G401 (cell line): Measurements from ENCODE around the gene NLRC5. TPM values are rescaled to one million over a fixed set of nuclear protein-coding genes. Genes with fewer than 3 reads are reported as not detected.

ENCODE experiments used
- DNase-seq: peaks from one replicate; pipeline ENCODE4 v3.0.0-alpha.2; 2015; ENCODE audit warnings: low spot score
- in situ Hi-C: cut with HindIII; loops from 2 replicates; pipeline ENCODE4 v1.10.0; 2016; ENCODE audit warnings: low sequenced_read_pairs, mixed read lengths
- total RNA-seq: library from RNA; depleted of rRNA; stranded (reverse); fragments of >200 nt; shearing (Covaris generic); gene quantifications from 2 replicates; pipeline ENCODE4 v1.2.3, GENCODE V29; 2014; rRNA removed

Gene NLRC5
- total RNA-seq, 1 experiment from 2014 or later, result 0.07 TPM

- in situ Hi-C loops, result no loop called here
- no peak for DNase-seq
Measured at GRCh38 chr16:57127037-57127763, 137.8 kb downstream of the NLRC5 start.

GRCh38 chr16:57127836-57128235 lies 138.5 kb downstream of the NLRC5 start:
- in situ Hi-C loops, result no loop called here
- DNase-seq, result no peak

DNA sequence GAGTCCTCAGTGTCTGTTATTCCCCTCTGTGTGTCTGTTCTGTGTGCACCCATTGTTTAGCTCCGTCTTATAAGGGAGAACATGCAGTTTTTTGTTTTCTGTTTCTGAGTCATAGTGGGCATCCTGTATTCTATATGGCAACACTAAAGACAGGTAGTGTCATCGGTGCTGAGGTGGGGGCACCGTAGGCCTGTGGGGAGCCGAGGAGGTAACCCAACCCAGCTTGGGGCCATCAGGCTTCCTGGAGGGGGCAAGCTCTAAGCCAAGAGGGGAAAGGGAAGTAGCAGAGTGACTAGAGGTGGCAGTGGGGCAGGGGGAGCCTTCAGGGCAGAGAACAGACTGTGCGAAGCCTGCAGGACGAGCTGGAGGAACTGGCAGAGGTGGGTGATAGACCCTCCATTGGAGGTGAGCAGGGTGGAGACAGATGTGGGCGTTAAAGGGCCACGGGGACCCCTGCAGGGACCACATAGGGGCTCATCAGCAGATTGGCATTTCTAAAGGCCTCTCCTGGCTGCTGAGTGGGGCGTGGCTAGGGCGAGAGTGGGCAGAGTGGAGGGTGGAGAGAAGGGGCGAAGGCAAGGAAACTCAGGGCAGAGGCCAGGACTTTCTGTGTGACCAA lies 139.5 kb downstream of the NLRC5 start:
- in situ Hi-C loops, result no loop called here
- DNase-seq, result no peak

- no peak for DNase-seq
- in situ Hi-C loops, result no loop called here
Measured at GRCh38 chr16:57130950-57131321, 141.6 kb downstream of the NLRC5 start.

DNA sequence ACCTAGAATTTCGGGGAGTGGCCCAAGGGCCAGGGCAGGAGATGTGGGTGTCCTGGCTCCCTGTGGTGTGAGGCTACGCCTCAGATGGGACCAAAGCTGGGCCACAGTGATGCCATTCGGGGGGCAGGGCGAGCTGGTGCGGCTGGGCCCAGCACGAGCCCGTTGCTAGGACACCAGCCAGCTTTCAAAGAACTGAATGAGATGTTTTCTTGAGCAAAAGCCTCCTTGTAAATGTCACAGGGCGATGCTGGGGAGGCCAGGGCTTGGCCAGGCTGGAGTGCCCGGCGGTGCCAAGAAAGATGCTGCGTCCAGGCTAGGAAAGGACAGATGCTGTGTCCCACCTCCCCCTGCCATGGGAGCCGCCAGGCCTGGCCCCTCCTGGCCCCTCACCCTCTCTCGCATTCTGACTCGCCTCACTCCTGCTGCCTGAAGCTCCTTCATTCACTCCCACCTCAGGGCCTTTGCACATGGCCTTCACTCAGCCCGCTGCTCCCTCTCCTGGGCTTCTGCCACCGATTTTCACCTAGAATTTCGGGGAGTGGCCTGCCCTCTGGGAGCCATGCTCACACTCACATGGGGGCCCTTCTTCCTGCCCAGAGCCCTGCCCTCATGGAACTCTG lies 142.1 kb downstream of the NLRC5 start:
- in situ Hi-C loops, result no loop called here
- peak; percentile 23 for DNase-seq

GRCh38 chr16:57132470-57132869 lies 143.1 kb downstream of the NLRC5 start:
- in situ Hi-C loops, result no loop called here

DNA sequence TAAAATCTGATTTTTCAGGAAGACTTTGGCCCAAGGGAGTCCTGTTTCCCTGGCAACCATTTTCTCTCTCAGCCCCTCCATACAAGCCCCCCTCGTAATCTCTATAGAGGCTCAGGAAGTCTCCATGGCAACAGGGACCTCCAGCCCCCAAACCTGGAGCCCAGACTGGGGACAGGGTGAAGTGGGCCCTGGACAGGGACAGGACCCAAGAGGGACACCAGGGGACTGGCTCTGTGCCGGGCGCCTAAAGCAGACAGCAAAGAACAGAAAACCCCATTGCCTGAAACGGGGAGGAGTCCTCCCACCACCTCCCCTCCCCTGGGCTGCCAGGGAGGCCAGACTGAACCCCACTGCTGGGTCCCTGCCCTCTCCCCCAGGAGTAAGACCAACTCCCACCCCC lies 143.7 kb downstream of the NLRC5 start:
- in situ Hi-C loops, result no loop called here
- DNase-seq, result no peak

More at GRCh38 chr16:57132470-57132869, 143.1 kb downstream of the NLRC5 start:
- no peak for DNase-seq

Other genes with a start within 250 kb of the NLRC5 start
- gene SLC12A3, start 124.3 kb upstream of the NLRC5 start, total RNA-seq, result 0.25 TPM in 1 of 2 replicates, not detected in the other
- 49.0 and 75.8 TPM in 2 replicates for gene HERPUD1, start 57.4 kb upstream of the NLRC5 start, total RNA-seq
- gene CETP, start 27.6 kb upstream of the NLRC5 start, total RNA-seq, result not detected in 2 replicates
- gene CPNE2, start 103.0 kb downstream of the NLRC5 start, total RNA-seq, result 31.9 and 36.7 TPM in 2 replicates
- 46.6 and 66.3 TPM in 2 replicates for gene PSME3IP1, start 196.5 kb downstream of the NLRC5 start, total RNA-seq
- gene RSPRY1, start 196.8 kb downstream of the NLRC5 start, total RNA-seq, result 30.8 and 36.2 TPM in 2 replicates